ENCODE data around the gene KCNH4.
"Not testable (repeated sequence)": the region's sequence is repeated elsewhere in the genome, so short reads cannot be mapped to it uniquely, and the experiment has no call there.

The KCNH4 gene

GRCh38 chr17:42193969-42194899 is 13.3 kb upstream of the KCNH4 start, which contains the start of gene GHDC:
GHDC (minus strand) TSS chr17:42194494; CDS start chr17:42193581, 913 bp downstream.
- DNase-seq: peak; percentile 84

GRCh38 chr17:42193216-42193968 is 12.4 kb upstream of the KCNH4 start:
- DNase-seq: no peak

- DNase-seq: no peak
Observed at GRCh38 chr17:42192189-42193126, 11.5 kb upstream of the KCNH4 start.

- DNase-seq: no peak
Observed at GRCh38 chr17:42191275-42191608, 10.3 kb upstream of the KCNH4 start.

GRCh38 chr17:42190491-42191274 is 9.7 kb upstream of the KCNH4 start:
- no peak for DNase-seq

GRCh38 chr17:42189651-42189965 is 8.7 kb upstream of the KCNH4 start:
- no peak for DNase-seq

GRCh38 chr17:42188749-42189650 is 8.1 kb upstream of the KCNH4 start:
- no peak for DNase-seq

- no peak for DNase-seq
Observed at GRCh38 chr17:42187833-42188232, 6.9 kb upstream of the KCNH4 start.

GRCh38 chr17:42186191-42186590 is 5.2 kb upstream of the KCNH4 start:
- not testable (repeated sequence) for DNase-seq

GRCh38 chr17:42185621-42185930 is 4.6 kb upstream of the KCNH4 start:
- DNase-seq: no peak

- no peak for DNase-seq
Observed at GRCh38 chr17:42184713-42185620, 4.0 kb upstream of the KCNH4 start, which contains the start of gene HCRT. HCRT (minus strand) TSS chr17:42185452; CDS start chr17:42185365, 87 bp downstream.

- DNase-seq: peak; percentile 90 to 93
Observed at GRCh38 chr17:42183741-42184711, 3.1 kb upstream of the KCNH4 start.

- no peak for DNase-seq
Observed at GRCh38 chr17:42182927-42183734, 2.2 kb upstream of the KCNH4 start.

GRCh38 chr17:42181851-42182207 is 887 bp upstream of the KCNH4 start:
- no peak for DNase-seq

- DNase-seq: peak in 1 of 2 experiments; percentile 30
Observed at GRCh38 chr17:42180411-42180921, 476 bp downstream of the KCNH4 start.

- DNase-seq: peak; percentile 42 to 47
Observed at GRCh38 chr17:42179911-42180410, 981 bp downstream of the KCNH4 start.

- DNase-seq: no peak
Observed at GRCh38 chr17:42179335-42179734, 1.6 kb downstream of the KCNH4 start.

All from activated T-cell treated with anti-CD3 and anti-CD28 coated beads, Interleukin-2, amount 50 U/mL, for 48 hours (primary cell).